SU-DHL-6 (cell line): ENCODE measurements around the gene TLE1.

Source experiments
- H2AFZ ChIP-seq: fragments of 200-600 bp; sonication (generic); 2 replicates; pipeline ENCODE4 v1.6.1; 2014; ENCODE audit warnings: low read depth, mild to moderate bottlenecking, moderate library complexity, mixed read lengths, antibody characterized with exemption, low read length; ENCODE audit not compliant: severe bottlenecking
- H3F3A ChIP-seq: fragments of 200-600 bp; shearing (Covaris generic); 2 replicates; pipeline ENCODE4 v1.6.0; 2016; ENCODE audit warnings: antibody characterized with exemption, mild to moderate bottlenecking; ENCODE audit not compliant: insufficient read depth
- H3K27ac ChIP-seq: fragments of 200-600 bp; sonication (generic); 2 replicates; pipeline ENCODE4 v1.5.1; 2016; ENCODE audit warnings: low read depth, mild to moderate bottlenecking, low read length, moderate library complexity, mixed read lengths
- H3K27me3 ChIP-seq: fragments of 200-600 bp; sonication (generic), shearing (Covaris generic); 2 replicates; pipeline ENCODE4 v1.6.0; 2014; ENCODE audit warnings: mild to moderate bottlenecking, low read length
- H3K36me3 ChIP-seq: fragments of 200-600 bp; sonication (generic); 2 replicates; pipeline ENCODE4 v1.6.1; 2014; ENCODE audit warnings: mild to moderate bottlenecking, low read length, mixed read lengths
- H3K4me2 ChIP-seq: fragments of 300-600, 200-600 bp; shearing (Covaris generic), sonication (generic); 2 replicates; pipeline ENCODE4 v1.6.0; 2014; ENCODE audit warnings: low read length, low read depth, mild to moderate bottlenecking; ENCODE audit not compliant: poor library complexity, severe bottlenecking
- H3K4me3 ChIP-seq: fragments of 200-600 bp; sonication (generic); 2 replicates; pipeline ENCODE4 v1.5.1; 2014; ENCODE audit warnings: antibody characterized with exemption, low read length, mild to moderate bottlenecking, mixed read lengths; ENCODE audit not compliant: insufficient read depth, poor library complexity, severe bottlenecking
- H3K79me2 ChIP-seq: fragments of 200-600 bp; sonication (generic); 2 replicates; pipeline ENCODE4 v1.6.1; 2014; ENCODE audit warnings: mild to moderate bottlenecking, low read length, moderate library complexity; ENCODE audit not compliant: insufficient read depth
- H3K9ac ChIP-seq: fragments of 200-600 bp; sonication (generic); 2 replicates; pipeline ENCODE4 v1.7.0; 2014; ENCODE audit warnings: mild to moderate bottlenecking, low read length
- H3K9me2 ChIP-seq: fragments of 200-600 bp; sonication (generic); replicated peaks from 2 replicates; pipeline ENCODE4 v1.6.1; 2014; ENCODE audit warnings: low read length; ENCODE audit not compliant: insufficient read depth
- H3K9me3 ChIP-seq: fragments of 200-600 bp; sonication (generic); 2 replicates; pipeline ENCODE4 v1.6.1; 2014; ENCODE audit warnings: low read length, mixed read lengths; ENCODE audit not compliant: insufficient read depth
- H4K20me1 ChIP-seq: fragments of 200-600 bp; sonication (generic); 2 replicates; pipeline ENCODE4 v1.6.1; 2014; ENCODE audit warnings: low read depth, mild to moderate bottlenecking, antibody characterized with exemption, low read length, moderate library complexity, mixed read lengths
- EZH2phosphoT487 ChIP-seq: fragments of 200-600 bp; sonication (generic), shearing (Covaris generic); conservative IDR thresholded peaks from 2 replicates; pipeline ENCODE4 v1.6.1; 2018; ENCODE audit warnings: mild to moderate bottlenecking, antibody characterized with exemption, low read length, moderate library complexity, mixed read lengths
- TF ChIP-seq, protein P1 (sequence below): fragments of 200-600 bp; sonication (generic); IDR thresholded peaks from one replicate; pipeline ENCODE4 v1.5.1; 2017; ENCODE audit warnings: antibody characterized with exemption, mild to moderate bottlenecking, low read length, moderate library complexity; ENCODE audit not compliant: insufficient read depth, poor library complexity, severe bottlenecking

TLE1 gene

DNA sequence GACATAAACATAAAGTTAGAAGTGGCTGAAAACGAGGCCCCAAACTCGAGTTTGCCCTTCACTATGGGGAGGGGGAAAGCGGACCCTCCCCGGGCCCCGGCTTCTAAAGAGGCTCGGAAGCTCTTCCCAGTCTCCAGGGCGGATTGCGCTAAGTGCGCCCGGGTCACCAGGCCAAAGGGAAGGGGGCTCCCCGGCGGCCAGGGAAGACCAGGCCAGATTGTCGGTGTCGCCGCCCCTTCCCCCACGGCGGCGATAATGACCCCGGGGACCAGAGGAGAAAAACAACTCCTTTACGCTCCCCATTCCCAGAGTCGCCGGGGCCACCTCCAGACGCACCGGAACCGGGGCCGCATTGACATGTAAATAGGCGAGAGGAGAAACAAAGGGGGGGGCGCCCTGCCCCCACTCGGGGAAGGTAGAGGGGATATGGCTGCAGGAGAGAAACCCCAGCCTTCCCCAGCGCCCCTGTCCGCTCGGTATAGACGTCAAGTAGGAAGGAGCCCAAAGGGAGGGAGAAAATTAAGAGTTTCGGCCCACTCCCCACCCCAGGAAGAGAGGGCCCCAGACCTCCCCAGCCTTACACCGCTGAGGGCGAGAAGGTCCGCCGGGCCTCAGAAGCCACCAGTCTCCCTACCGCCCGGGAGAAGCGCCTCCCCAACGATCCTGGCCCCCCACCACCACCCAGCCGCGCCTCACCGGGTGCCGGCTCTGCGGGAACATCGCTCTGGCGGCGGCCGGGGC, 1.7 kb downstream of the TLE1 start:
- TF ChIP-seq EZH2phosphoT487, result no peak
- TF ChIP-seq, protein P1, sequence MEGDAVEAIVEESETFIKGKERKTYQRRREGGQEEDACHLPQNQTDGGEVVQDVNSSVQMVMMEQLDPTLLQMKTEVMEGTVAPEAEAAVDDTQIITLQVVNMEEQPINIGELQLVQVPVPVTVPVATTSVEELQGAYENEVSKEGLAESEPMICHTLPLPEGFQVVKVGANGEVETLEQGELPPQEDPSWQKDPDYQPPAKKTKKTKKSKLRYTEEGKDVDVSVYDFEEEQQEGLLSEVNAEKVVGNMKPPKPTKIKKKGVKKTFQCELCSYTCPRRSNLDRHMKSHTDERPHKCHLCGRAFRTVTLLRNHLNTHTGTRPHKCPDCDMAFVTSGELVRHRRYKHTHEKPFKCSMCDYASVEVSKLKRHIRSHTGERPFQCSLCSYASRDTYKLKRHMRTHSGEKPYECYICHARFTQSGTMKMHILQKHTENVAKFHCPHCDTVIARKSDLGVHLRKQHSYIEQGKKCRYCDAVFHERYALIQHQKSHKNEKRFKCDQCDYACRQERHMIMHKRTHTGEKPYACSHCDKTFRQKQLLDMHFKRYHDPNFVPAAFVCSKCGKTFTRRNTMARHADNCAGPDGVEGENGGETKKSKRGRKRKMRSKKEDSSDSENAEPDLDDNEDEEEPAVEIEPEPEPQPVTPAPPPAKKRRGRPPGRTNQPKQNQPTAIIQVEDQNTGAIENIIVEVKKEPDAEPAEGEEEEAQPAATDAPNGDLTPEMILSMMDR, result no peak
- no peak overlapping the region for H3K4me2 ChIP-seq
- no peaks in the 10 kb centered on the region for H3K27me3 ChIP-seq
- no peak overlapping the region for H3K9ac ChIP-seq
- H3K27ac ChIP-seq, result no peak overlapping the region
- H3K4me3 ChIP-seq, result no peak overlapping the region
- H4K20me1 ChIP-seq, result no peaks in the 10 kb centered on the region
- H3K9me2 ChIP-seq, result no peaks in the 10 kb centered on the region
- no peaks in the 10 kb centered on the region for H3F3A ChIP-seq
- H3K79me2 ChIP-seq, result no peaks in the 10 kb centered on the region
- no peaks in the 10 kb centered on the region for H3K9me3 ChIP-seq
- no peak overlapping the region for H2AFZ ChIP-seq
- no peaks in the 10 kb centered on the region for H3K36me3 ChIP-seq

- Histone ChIP-seq H3K4me2 (no peak overlapping the region), H3K79me2 (no peaks in the 10 kb centered on the region), H3K9me3 (no peaks in the 10 kb centered on the region), H3F3A (no peaks in the 10 kb centered on the region), H2AFZ (no peak overlapping the region), H4K20me1 (no peaks in the 10 kb centered on the region), H3K9ac (no peak overlapping the region), H3K4me3 (no peak overlapping the region), H3K27ac (no peak overlapping the region), H3K36me3 (no peaks in the 10 kb centered on the region), H3K9me2 (no peaks in the 10 kb centered on the region), H3K27me3 (no peaks in the 10 kb centered on the region)
- no peak for TF ChIP-seq EZH2phosphoT487
- TF ChIP-seq, protein P1, result no peak
Observed at GRCh38 chr9:81686614-81687520, 2.5 kb downstream of the TLE1 start.

GRCh38 chr9:81685763-81686613, 3.4 kb downstream of the TLE1 start:
- Histone ChIP-seq H3K36me3 (no peaks in the 10 kb centered on the region), H2AFZ (no peak overlapping the region), H3K9ac (no peak overlapping the region), H3K9me3 (no peaks in the 10 kb centered on the region), H3F3A (no peaks in the 10 kb centered on the region), H4K20me1 (no peaks in the 10 kb centered on the region), H3K27me3 (no peaks in the 10 kb centered on the region), H3K79me2 (no peaks in the 10 kb centered on the region), H3K4me2 (no peak overlapping the region), H3K27ac (no peak overlapping the region), H3K4me3 (no peak overlapping the region), H3K9me2 (no peaks in the 10 kb centered on the region)
- TF ChIP-seq EZH2phosphoT487, result no peak
- TF ChIP-seq, protein P1, result no peak
